Mucosa of descending colon (tissue), 3 donors: ENCODE measurements around the gene ARHGAP6. TPM values are rescaled to one million over a fixed set of nuclear protein-coding genes. Genes with fewer than 3 reads are reported as not detected.

Experiments used
- ATAC-seq: fragments of 200-7000 bp; cut with Tn5 transposase; one replicate; pipeline ENCODE4 v1.9.1; 2020; ENCODE audit warnings: mild to moderate bottlenecking, moderate library complexity
- DNase-seq, 3 donors: peaks; one replicate each; pipeline ENCODE4 v3.0.0-alpha.2; 2020
- H3K36me3 ChIP-seq: fragments of 200-600 bp; one replicate; pipeline ENCODE4 v1.8.0; 2021; ENCODE audit warnings: low read depth, mild to moderate bottlenecking
- H3K4me1 ChIP-seq: fragments of 200-600 bp; one replicate; pipeline ENCODE4 v1.8.0; 2021; ENCODE audit warnings: low read depth, mild to moderate bottlenecking
- H3K4me3 ChIP-seq: fragments of 200-600 bp; one replicate; pipeline ENCODE4 v1.8.0; 2021; ENCODE audit warnings: mild to moderate bottlenecking
- H3K9me3 ChIP-seq: fragments of 200-600 bp; one replicate; pipeline ENCODE4 v1.8.0; 2021; ENCODE audit warnings: mild to moderate bottlenecking
- intact Hi-C, 2 donors: fragments of 100-400 bp; cut with DNase I in 1 of 2; cut with micrococcal nuclease in 1 of 2; formaldehyde crosslinking; loops; one replicate each; pipeline versions ENCODE4 v1.11.0 to v1.11.1; 2022; cut with DNase I, micrococcal nuclease
- total RNA-seq, 3 donors: library from RNA; stranded (reverse); fragmentation: NEBNext Ultra II Directional in 2 of 3; extraction: Animal tissue kit (Norgen Biotek cat#: 25700) in 2 of 3; gene quantifications; one replicate each; pipeline versions ENCODE4 v1.2.1 to v1.2.4, GENCODE V29; 2021 to 2023
- TF ChIP-seq, protein P1 (sequence below): fragments of 200-600 bp; IDR thresholded peaks from one replicate; pipeline ENCODE4 v1.8.0; 2022; ENCODE audit warnings: antibody characterized with exemption, mild to moderate bottlenecking
- donor health status: DM: no; HTN: no; CAD: no; lungs with moderate emphysema.
- donor health status: DM: no; HTN: no; CAD: no.
- donor health status: DM: no; HTN: yes; CAD: no.

Gene ARHGAP6
- total RNA-seq, 3 donors from 2014 or later: 2.2 to 41.5 (median 4.4) TPM

DNA sequence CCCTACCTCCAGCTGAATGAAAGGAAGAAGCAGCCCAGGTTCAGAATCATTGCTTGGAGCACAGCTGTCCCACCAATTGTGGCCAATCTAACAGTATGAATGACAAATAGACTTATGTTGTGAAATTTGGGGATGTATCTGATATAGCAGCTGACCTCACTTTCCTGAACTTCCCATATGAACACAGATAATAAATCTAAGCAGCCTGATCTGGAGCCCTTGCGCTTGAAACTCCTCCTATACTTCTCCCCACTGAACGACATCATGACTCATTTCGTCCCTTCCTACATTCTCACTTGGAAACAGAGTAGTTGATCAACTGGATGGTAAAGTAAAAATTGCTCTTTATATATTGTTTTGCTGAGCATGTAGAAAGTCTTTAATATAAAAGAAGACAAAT lies 396.7 kb downstream of the ARHGAP6 start:
- H3K4me1 ChIP-seq: no peaks in the 10 kb centered on the region
- no peak for ATAC-seq
- no peaks in the 10 kb centered on the region for H3K36me3 ChIP-seq
- DNase-seq: no peak
- no peak overlapping the region for H3K4me3 ChIP-seq
- intact Hi-C loops: no loop called here
- H3K9me3 ChIP-seq: no peaks in the 10 kb centered on the region
- TF ChIP-seq, protein P1, sequence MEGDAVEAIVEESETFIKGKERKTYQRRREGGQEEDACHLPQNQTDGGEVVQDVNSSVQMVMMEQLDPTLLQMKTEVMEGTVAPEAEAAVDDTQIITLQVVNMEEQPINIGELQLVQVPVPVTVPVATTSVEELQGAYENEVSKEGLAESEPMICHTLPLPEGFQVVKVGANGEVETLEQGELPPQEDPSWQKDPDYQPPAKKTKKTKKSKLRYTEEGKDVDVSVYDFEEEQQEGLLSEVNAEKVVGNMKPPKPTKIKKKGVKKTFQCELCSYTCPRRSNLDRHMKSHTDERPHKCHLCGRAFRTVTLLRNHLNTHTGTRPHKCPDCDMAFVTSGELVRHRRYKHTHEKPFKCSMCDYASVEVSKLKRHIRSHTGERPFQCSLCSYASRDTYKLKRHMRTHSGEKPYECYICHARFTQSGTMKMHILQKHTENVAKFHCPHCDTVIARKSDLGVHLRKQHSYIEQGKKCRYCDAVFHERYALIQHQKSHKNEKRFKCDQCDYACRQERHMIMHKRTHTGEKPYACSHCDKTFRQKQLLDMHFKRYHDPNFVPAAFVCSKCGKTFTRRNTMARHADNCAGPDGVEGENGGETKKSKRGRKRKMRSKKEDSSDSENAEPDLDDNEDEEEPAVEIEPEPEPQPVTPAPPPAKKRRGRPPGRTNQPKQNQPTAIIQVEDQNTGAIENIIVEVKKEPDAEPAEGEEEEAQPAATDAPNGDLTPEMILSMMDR: no peak

DNA sequence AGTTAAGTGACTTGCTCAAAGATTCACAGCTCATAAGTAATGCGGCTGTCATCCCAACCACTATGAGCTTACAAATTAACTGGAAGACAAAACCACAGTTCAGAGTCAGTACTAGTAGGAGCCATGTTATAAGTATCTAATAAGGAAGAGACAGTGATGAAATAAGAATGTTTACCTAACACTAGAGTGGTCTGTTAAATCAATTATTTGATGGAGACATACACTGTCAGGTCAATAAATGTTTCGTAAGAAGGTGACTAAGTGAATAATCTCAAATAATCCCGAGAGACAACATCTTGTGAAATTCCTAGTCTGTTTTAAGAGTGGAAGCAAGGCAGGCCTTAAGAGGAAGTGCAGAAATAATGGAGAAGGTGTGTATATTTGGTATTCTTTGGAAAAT lies 398.3 kb downstream of the ARHGAP6 start:
- no peak for ATAC-seq
- intact Hi-C loops: no loop called here
- TF ChIP-seq, protein P1: no peak
- Histone ChIP-seq H3K36me3 (no peaks in the 10 kb centered on the region), H3K9me3 (no peaks in the 10 kb centered on the region), H3K4me3 (no peak overlapping the region), H3K4me1 (no peaks in the 10 kb centered on the region)
- DNase-seq: no peak

- intact Hi-C loops: no loop called here
- H3K36me3 ChIP-seq: no peaks in the 10 kb centered on the region
- TF ChIP-seq, protein P1: no peak
Observed at GRCh38 chrX:11266573-11267003, 399.1 kb downstream of the ARHGAP6 start.

DNA sequence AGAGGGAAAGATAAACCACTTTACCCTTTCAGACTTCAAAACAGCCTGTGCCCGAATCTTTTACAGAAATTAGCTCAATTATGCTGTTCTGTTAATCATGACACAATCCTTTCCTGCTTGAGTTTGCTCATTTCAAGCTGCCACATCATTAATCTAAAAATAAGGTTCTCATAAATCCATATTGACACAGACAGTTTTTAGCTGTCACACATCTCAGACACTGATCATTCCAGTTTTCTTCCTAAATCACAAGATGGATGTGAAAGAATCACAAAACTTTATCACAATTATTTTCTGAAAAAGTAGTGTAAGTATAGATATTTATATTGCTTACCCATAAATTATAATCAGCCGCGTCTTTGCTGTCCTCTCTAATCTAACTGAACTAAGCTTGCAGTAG lies 400.4 kb downstream of the ARHGAP6 start:
- DNase-seq (no peak), ATAC-seq (no peak)
- intact Hi-C loops: no loop called here
- Histone ChIP-seq H3K4me1 (no peaks in the 10 kb centered on the region), H3K9me3 (no peaks in the 10 kb centered on the region), H3K4me3 (no peak overlapping the region), H3K36me3 (no peaks in the 10 kb centered on the region)
- TF ChIP-seq, protein P1: no peak

More at GRCh38 chrX:11266573-11267003, 399.1 kb downstream of the ARHGAP6 start:
- DNase-seq (no peak), ATAC-seq (no peak)
- Histone ChIP-seq H3K4me3 (no peak overlapping the region), H3K4me1 (no peaks in the 10 kb centered on the region), H3K9me3 (no peaks in the 10 kb centered on the region)

GRCh38 chrX:11264925-11265324 lies 400.8 kb downstream of the ARHGAP6 start:
- ATAC-seq: no peak
- TF ChIP-seq, protein P1: no peak
- no peaks in the 10 kb centered on the region for H3K4me1 ChIP-seq
- no peaks in the 10 kb centered on the region for H3K36me3 ChIP-seq
- no peaks in the 10 kb centered on the region for H3K9me3 ChIP-seq
- no peak overlapping the region for H3K4me3 ChIP-seq
- intact Hi-C loops: no loop called here
- DNase-seq: no peak

DNA sequence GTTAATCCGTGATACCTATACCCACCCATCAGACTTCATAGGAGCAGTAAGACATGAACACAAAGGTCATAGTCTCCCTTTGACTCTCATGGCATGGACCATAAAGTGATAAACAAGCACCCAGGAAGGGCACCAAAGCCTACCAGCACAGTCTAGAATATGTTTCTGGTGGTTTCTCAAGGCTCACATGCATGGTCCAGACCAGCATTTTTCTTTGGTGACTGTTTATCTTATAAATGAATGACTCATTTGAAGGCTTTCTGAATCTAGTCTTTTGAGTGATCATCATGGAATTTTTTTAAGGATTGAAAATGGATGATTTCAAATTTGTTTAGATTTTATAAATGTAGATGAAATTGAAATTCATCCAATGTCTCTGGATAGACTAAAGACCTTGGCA lies 404.5 kb downstream of the ARHGAP6 start:
- Histone ChIP-seq H3K4me3 (no peak overlapping the region), H3K36me3 (no peaks in the 10 kb centered on the region), H3K4me1 (no peaks in the 10 kb centered on the region), H3K9me3 (no peaks in the 10 kb centered on the region)
- ATAC-seq (no peak), DNase-seq (no peak)
- intact Hi-C loops: no loop called here
- TF ChIP-seq, protein P1: no peak
